ENCODE data around the gene ENTR1. TPM values are rescaled to one million over a fixed set of nuclear protein-coding genes. Genes with fewer than 3 reads are reported as not detected.

The ENTR1 gene
- total and polyA plus RNA-seq, 3 experiments from 2014 or later: 13.1 to 55.5 (median 52.2) TPM

- Mint-ChIP-seq H3K36me3 (peaks cover 0 to 2% (median 0%) of the 10 kb centered on the region in 3 donors), H3K27me3 (no peaks in the 10 kb centered on the region), H3K4me1 (peaks cover 0 to 5% (median 0%) of the 10 kb centered on the region in 3 donors), H3K27ac (no peak overlapping the region), H3K4me3 (no peak overlapping the region), H3K9me3 (no peaks in the 10 kb centered on the region)
- ChIA-PET POLR2A (no interaction called here), CTCF (no interaction called here)
- no peaks in the 10 kb centered on the region for H3K9me3 ChIP-seq (ENCODE audit: low read length)
- no peak overlapping the region for H3K27ac ChIP-seq (ENCODE audit: low read depth, low read length)
- no peak overlapping the region for H3K4me3 ChIP-seq (ENCODE audit: low read length)
- no peak for DNase-seq
- H3K36me3 ChIP-seq (ENCODE audit: insufficient read depth, low read length): no peaks in the 10 kb centered on the region
- H3K27me3 ChIP-seq (ENCODE audit: insufficient read depth, low read length, poor library complexity, severe bottlenecking): no peaks in the 10 kb centered on the region
- peaks cover 5% of the 10 kb centered on the region for H3K4me1 ChIP-seq (ENCODE audit: insufficient read depth, low read length)
These were observed 42.9 kb downstream of the ENTR1 start for GRCh38 chr9:136367296-136368145.

- CTCF ChIA-PET: no interaction called here
- POLR2A ChIA-PET: no interaction called here
These were observed 43.6 kb downstream of the ENTR1 start for GRCh38 chr9:136366826-136367225.

GRCh38 chr9:136365775-136366222, 44.6 kb downstream of the ENTR1 start:
- no peak overlapping the region for H3K27ac ChIP-seq (ENCODE audit: low read depth, low read length)
- Mint-ChIP-seq H3K27me3 (no peaks in the 10 kb centered on the region), H3K4me3 (peak overlapping the region in 1 of 7 donors; percentile 68), H3K27ac (no peak overlapping the region), H3K9me3 (no peaks in the 10 kb centered on the region), H3K36me3 (peaks cover 0 to 8% (median 0%) of the 10 kb centered on the region in 3 donors), H3K4me1 (peaks cover 0 to 7% (median 0%) of the 10 kb centered on the region in 3 donors)
- no peaks in the 10 kb centered on the region for H3K9me3 ChIP-seq (ENCODE audit: low read length)
- ChIA-PET POLR2A (no interaction called here), CTCF (no interaction called here)
- no peak overlapping the region for H3K4me3 ChIP-seq (ENCODE audit: low read length)
- H3K36me3 ChIP-seq (ENCODE audit: insufficient read depth, low read length): no peaks in the 10 kb centered on the region
- DNase-seq: no peak
- no peaks in the 10 kb centered on the region for H3K27me3 ChIP-seq (ENCODE audit: insufficient read depth, low read length, poor library complexity, severe bottlenecking)
- H3K4me1 ChIP-seq (ENCODE audit: insufficient read depth, low read length): peaks cover 5% of the 10 kb centered on the region

More at GRCh38 chr9:136366826-136367225, 43.6 kb downstream of the ENTR1 start:
- Histone ChIP-seq H3K9me3 (ENCODE audit: low read length) (no peaks in the 10 kb centered on the region), H3K4me1 (ENCODE audit: insufficient read depth, low read length) (peaks cover 5% of the 10 kb centered on the region), H3K27me3 (ENCODE audit: insufficient read depth, low read length, poor library complexity, severe bottlenecking) (no peaks in the 10 kb centered on the region), H3K27ac (ENCODE audit: low read depth, low read length) (no peak overlapping the region), H3K36me3 (ENCODE audit: insufficient read depth, low read length) (no peaks in the 10 kb centered on the region), H3K4me3 (ENCODE audit: low read length) (no peak overlapping the region)
- H3K4me3 Mint-ChIP-seq: no peak overlapping the region
- no peak overlapping the region for H3K27ac Mint-ChIP-seq
- DNase-seq: no peak
- peaks cover 0 to 7% (median 0%) of the 10 kb centered on the region in 3 donors for H3K4me1 Mint-ChIP-seq
- no peaks in the 10 kb centered on the region for H3K9me3 Mint-ChIP-seq
- peaks cover 0 to 3% (median 0%) of the 10 kb centered on the region in 3 donors for H3K36me3 Mint-ChIP-seq
- no peaks in the 10 kb centered on the region for H3K27me3 Mint-ChIP-seq

GRCh38 chr9:136364942-136365774, 45.3 kb downstream of the ENTR1 start:
- no peak for DNase-seq
- H3K4me3 ChIP-seq (ENCODE audit: low read length): no peak overlapping the region
- Mint-ChIP-seq H3K4me3 (peak overlapping the region in 3 of 7 donors; percentile 29 to 81 (median 32)), H3K27me3 (no peaks in the 10 kb centered on the region), H3K9me3 (no peaks in the 10 kb centered on the region), H3K4me1 (peaks cover 0 to 7% (median 0%) of the 10 kb centered on the region in 3 donors), H3K27ac (no peak overlapping the region), H3K36me3 (peaks cover 0 to 14% (median 0%) of the 10 kb centered on the region in 3 donors)
- peaks cover 5% of the 10 kb centered on the region for H3K4me1 ChIP-seq (ENCODE audit: insufficient read depth, low read length)
- no peak overlapping the region for H3K27ac ChIP-seq (ENCODE audit: low read depth, low read length)
- H3K27me3 ChIP-seq (ENCODE audit: insufficient read depth, low read length, poor library complexity, severe bottlenecking): no peaks in the 10 kb centered on the region
- POLR2A ChIA-PET: no interaction called here
- H3K36me3 ChIP-seq (ENCODE audit: insufficient read depth, low read length): no peaks in the 10 kb centered on the region
- CTCF ChIA-PET: no interaction called here
- no peaks in the 10 kb centered on the region for H3K9me3 ChIP-seq (ENCODE audit: low read length)

- Mint-ChIP-seq H3K9me3 (no peaks in the 10 kb centered on the region), H3K36me3 (peaks cover 0 to 20% (median 0%) of the 10 kb centered on the region in 3 donors), H3K4me1 (peaks cover 0 to 7% (median 0%) of the 10 kb centered on the region in 3 donors), H3K4me3 (peak overlapping the region in 6 of 7 donors; percentile 15 to 92 (median 54)), H3K27ac (peak overlapping the region in 1 of 8 donors; percentile 65), H3K27me3 (no peaks in the 10 kb centered on the region)
- H3K4me1 ChIP-seq (ENCODE audit: insufficient read depth, low read length): peaks cover 5% of the 10 kb centered on the region
- CTCF ChIA-PET: interaction anchor here (0.9 to 1.6 kb wide), 8 partner anchors 16 to 363 kb away, joined by 3 to 6 read pairs (median 4); no protein-coding TSS in a partner anchor
- H3K27ac ChIP-seq (ENCODE audit: low read depth, low read length): no peak overlapping the region
- no peak for DNase-seq
- no peak overlapping the region for H3K4me3 ChIP-seq (ENCODE audit: low read length)
- H3K27me3 ChIP-seq (ENCODE audit: insufficient read depth, low read length, poor library complexity, severe bottlenecking): no peaks in the 10 kb centered on the region
- no peaks in the 10 kb centered on the region for H3K9me3 ChIP-seq (ENCODE audit: low read length)
- H3K36me3 ChIP-seq (ENCODE audit: insufficient read depth, low read length): no peaks in the 10 kb centered on the region
- POLR2A ChIA-PET: interaction anchor here (0.6 to 1.7 kb wide), 4 partner anchors 39 to 824 kb away, joined by 3 to 8 read pairs (median 4); no protein-coding TSS in a partner anchor
These were observed 46.3 kb downstream of the ENTR1 start for GRCh38 chr9:136363949-136364748.

- Histone ChIP-seq H3K9me3 (ENCODE audit: low read length) (no peaks in the 10 kb centered on the region), H3K27ac (ENCODE audit: low read depth, low read length) (peak within 1 kb of the TSS; percentile 31), H3K4me3 (ENCODE audit: low read length) (peak within 1 kb of the TSS; percentile 61), H3K27me3 (ENCODE audit: insufficient read depth, low read length, poor library complexity, severe bottlenecking) (no peaks in the 10 kb centered on the region), H3K4me1 (ENCODE audit: insufficient read depth, low read length) (peaks cover 5% of the 10 kb centered on the region), H3K36me3 (ENCODE audit: insufficient read depth, low read length) (no peaks in the 10 kb centered on the region)
- Mint-ChIP-seq H3K4me1 (peaks cover 0 to 7% (median 0%) of the 10 kb centered on the region in 3 donors), H3K27me3 (no peaks in the 10 kb centered on the region), H3K4me3 (peak within 1 kb of the TSS; percentile 83 to 96 (median 88)), H3K27ac (peak within 1 kb of the TSS; percentile 46 to 86 (median 80)), H3K36me3 (peaks cover 0 to 20% (median 0%) of the 10 kb centered on the region in 3 donors), H3K9me3 (no peaks in the 10 kb centered on the region)
- ChIA-PET POLR2A (interaction anchor here (0.6 to 1.7 kb wide), 7 partner anchors 22 to 825 kb away, joined by 3 to 8 read pairs (median 4); partner anchors contain the start of gene CAMSAP1), CTCF (interaction anchor here (0.8 to 1.6 kb wide), 14 partner anchors 15 to 364 kb away, joined by 3 to 6 read pairs (median 3); no protein-coding TSS in a partner anchor)
- peak; percentile 85 to 91 (median 89) for DNase-seq
These were observed 47.1 kb downstream of the ENTR1 start, which contains the start of gene DNLZ for GRCh38 chr9:136363106-136363948. Gene DNLZ, minus strand, starts transcription at chr9:136363744. Its CDS starts 30 bp downstream, at chr9:136363714.
